GM11168 (cell line): Measurements from ENCODE around the gene CLEC4D.
"Not testable (repeated sequence)": the region's sequence is repeated elsewhere in the genome, so short reads cannot be mapped to it uniquely, and the experiment has no call there.

Source experiments
- in situ Hi-C: fragments of 300-500 bp; cut with MboI; formaldehyde crosslinking; loops from one replicate; pipeline ENCODE4 v1.12.0; 2022; ENCODE audit warnings: low sequenced_read_pairs; ENCODE audit not compliant: unreplicated experiment

CLEC4D gene

DNA sequence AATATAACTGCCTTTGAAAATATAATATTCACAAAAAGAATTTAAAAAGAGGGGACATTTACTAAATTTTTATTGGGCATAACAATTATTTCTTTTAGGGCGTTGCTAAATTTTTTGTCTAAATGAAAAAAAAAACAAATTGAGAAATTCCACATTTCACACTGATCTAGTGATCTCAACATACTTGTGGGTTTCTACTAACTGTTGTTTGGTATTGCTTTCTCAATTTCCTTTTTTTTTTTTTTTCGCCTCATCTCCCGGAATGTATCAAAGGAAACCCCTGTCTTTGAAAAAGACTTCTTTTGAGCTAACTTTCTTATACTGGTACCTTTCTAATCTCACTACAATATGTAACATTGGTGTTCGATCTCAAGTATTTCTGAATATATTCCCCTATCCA, at the start of gene CLEC4D:
Gene CLEC4D, plus strand, starts transcription at position 248 of the 400 bp plus-strand sequence. CDS start 230 bp downstream, outside the sequence.
- in situ Hi-C loops: no loop called here

- in situ Hi-C loops: no loop called here
Observed at GRCh38 chr12:8465301-8465996, 47.9 kb upstream of the CLEC4D start.

DNA sequence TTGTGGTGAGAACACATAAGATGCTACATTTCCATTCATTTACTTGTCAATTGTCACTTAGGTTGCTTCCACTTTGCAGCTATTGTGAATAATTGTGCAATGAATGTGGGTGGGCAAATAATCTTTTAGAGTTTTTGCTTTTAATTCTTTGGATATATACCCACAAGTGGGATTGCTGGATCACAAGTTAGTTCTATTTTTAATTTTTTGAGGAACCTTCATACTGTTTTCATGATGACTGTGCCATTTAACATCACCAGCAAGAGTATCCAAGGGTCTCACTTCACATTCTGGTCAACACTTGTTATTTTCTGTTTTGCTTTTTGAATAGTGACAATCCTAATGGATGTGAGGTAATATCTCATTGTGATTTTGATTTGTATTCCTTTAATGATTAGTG, 47.1 kb upstream of the CLEC4D start:
- in situ Hi-C loops: no loop called here

DNA sequence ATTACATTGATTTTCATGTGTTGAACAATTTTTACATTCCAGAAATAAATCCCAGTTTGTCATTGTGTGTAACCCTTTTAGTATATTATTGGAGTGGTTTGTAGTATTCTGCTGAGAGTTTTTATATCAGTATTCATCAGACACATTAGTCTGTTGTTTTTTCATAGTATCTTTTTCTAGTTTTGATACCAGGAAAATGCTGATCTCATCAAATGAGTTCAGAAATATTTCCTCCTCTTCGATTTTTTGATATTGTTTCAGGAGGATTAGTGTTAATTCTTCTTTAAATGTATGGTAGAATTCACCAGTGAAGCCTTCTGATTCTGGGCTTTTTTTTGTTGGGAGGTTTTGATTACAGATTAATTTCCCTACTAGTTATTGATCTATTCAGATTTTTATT, 42.2 kb upstream of the CLEC4D start:
- in situ Hi-C loops: no loop called here

- in situ Hi-C loops: no loop called here
Observed at GRCh38 chr12:8475508-8476203, 37.6 kb upstream of the CLEC4D start.

- in situ Hi-C loops: no loop called here
Observed at GRCh38 chr12:8482571-8483061, 30.7 kb upstream of the CLEC4D start.

GRCh38 chr12:8483079-8483478, 30.2 kb upstream of the CLEC4D start:
- in situ Hi-C loops: no loop called here

- in situ Hi-C loops: no loop called here
Observed at GRCh38 chr12:8491646-8492530, 21.4 kb upstream of the CLEC4D start.

DNA sequence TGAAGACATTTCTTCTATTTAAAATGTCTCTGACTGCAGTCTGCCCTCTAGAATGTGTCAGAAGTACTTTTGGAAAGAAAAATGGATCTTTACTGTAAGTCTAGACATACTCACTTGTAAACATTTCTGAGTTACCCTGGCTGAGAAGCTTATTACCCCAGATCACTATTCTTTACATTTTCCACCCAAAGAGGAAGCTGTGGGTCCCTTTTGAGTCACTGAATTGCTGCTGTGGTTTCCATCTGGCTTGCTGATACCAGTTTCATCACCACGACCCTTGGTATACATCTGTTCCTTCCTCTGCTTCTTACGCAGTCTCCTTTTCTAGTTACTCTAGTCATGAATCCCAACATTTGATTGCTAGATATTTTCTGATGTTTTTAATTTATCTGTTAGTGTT, 20.2 kb upstream of the CLEC4D start:
- in situ Hi-C loops: no loop called here

DNA sequence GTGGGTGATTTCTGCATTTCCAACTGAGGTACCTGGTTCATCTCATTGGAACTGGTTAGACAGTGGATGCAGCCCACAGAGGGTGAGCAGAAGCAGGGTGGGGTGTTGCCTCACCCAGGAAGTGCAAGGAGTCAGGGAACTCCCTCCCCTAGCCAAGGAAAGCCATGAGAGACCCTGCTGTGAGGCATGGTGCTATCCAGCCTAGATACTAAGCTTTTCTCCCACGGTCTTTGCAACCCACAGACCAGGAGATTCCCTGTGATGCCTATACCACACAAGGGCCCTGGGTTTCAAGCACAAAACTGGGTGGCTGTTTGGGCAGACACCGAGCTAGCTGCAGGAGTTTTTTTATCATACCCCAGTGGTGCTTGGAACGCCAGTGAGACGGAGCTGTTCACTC, 17.6 kb upstream of the CLEC4D start:
- in situ Hi-C loops: not testable (repeated sequence)

- in situ Hi-C loops: not testable (repeated sequence)
Observed at GRCh38 chr12:8496074-8496473, 17.2 kb upstream of the CLEC4D start.

DNA sequence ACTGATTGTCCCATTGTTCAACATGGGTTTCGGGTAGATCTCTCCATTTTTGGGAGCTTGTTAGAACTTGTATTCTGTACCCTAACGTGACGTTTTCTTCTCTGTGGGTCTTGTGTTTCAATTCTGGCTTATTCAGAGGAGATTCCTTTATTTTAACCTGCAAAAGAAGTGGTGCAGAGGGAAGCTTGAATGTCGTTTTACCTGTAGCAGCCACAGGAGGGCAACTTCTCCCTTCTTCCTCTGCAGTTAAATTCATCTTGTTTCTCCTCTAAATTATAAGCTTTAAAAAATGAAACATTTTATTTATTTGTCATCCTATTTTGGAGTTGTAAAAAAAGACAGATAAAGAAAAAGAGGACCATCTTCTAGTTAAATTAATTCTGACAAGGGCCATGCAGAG, 13.7 kb upstream of the CLEC4D start:
- in situ Hi-C loops: no loop called here

DNA sequence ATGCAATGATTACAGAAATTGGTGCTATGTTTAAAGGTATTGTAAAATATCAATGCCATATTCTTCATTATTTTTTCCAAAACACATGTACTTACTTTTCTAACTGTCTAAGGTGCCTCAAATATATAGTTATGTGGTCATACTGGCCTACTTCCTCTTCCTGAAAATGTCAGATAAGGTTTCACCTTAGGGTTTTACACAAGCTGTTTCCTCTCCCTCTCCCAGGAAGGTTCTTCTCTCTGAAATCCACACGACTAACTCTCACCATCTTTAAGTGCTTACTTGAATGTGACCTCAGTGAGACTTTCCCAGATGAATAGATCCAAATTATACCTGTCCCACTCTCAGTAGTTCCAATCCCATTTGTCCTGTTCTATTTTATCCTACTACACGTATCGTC, 11.6 kb upstream of the CLEC4D start:
- in situ Hi-C loops: no loop called here

DNA sequence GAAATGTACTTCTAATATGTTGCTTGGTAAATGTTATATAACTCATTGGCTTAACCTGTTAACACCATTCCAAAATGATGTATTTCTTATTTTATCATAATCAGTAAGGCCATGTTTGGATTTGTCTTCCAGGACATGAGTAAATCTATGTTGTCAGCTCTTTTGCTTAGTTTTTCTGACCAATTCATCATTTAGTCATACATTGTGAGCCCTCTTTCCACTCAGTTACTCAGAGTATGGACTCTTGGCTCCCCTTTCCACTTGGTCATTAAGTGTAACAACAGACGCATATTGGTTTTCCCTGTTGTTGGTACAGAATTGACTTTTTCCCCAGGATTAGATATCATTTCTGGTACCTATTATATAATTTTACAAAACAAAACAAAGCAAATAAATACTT, 9.0 kb upstream of the CLEC4D start:
- in situ Hi-C loops: no loop called here

DNA sequence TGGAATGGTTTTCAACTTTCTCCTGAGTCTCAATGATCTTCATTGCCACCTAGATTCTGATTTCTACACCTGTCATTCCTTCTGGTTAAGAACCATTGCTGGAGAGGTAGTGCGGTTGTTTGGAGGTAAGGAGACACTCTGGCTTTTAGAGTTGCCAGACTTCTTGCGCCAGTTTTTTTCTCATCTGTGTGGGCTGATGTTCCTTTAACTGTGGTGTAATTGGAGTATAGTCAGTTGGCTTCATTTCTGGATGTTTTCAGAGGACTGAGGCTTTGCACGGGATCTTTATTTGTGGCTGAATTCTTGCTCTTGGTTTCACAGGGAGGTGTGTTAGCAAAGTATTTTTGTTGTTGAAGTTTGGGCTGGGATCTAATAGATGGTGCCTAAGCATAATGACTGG, 5.7 kb upstream of the CLEC4D start:
- in situ Hi-C loops: no loop called here

- in situ Hi-C loops: no loop called here
Observed at GRCh38 chr12:8508223-8508622, 5.1 kb upstream of the CLEC4D start.

DNA sequence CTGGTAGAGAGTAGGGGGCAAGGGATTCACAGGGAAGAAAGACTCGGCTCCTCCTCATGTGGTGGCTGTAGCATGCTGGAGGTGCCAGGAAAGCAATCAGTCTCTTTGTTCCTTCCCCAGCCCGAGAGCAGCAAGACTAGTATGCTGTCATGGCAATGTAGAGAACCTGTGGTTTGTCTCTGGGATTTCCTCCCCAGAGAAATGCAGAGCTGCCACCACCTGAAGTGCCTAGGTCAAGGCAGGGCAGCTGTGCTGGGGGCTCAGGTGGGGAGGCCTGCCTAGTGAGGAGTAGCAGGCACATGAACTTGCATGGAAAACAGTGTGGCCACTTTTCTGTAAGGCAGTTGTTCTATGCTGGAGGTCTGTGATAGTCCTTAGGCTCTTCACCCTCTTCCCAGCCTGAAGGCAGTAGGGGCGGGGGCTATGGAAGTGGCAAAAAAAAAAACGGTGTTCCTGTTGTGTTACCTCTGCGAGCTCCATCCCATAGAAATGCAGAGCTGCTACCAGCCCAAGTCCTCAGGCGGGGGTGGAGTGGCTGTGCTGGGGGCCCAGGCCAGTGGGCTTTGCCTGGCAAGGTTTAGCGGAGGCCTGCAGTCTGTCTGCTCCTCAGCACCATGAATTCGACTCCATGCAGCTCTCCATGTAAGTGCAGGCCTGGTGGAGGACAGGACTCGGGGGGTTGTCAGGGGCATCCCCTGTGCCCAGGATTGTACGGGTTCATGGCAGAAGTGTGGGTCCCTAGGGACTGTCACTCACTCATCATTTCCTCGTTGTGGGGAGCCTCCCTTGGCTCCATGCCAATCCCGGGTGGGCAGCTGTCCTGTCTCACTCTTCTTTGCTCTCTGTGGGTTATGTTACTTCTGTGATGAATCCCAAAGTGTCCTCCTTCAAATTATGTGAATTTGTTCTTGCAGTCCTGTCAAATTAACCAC, 4.1 kb upstream of the CLEC4D start:
- in situ Hi-C loops: no loop called here

- in situ Hi-C loops: no loop called here
Observed at GRCh38 chr12:8517971-8518370, 4.7 kb downstream of the CLEC4D start.

DNA sequence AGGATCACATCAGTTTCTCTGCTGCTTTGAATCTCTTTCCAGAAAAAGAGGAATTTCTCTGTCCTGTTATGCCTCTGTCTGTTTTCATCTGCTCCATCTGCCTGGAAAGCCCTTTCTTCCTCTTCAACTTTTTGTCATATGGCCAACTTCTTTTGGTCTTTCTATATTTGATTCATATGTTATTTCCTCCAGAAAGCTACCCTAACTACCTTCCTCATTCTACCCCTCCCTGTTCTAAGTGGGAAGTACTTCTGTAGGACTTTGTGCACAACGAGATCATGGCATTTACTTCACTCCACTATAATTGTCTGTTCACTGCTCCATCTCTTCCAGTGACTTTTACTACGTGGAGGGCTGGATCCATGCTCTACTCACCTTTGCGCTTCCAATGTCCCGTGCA, 5.9 kb downstream of the CLEC4D start:
- in situ Hi-C loops: no loop called here
